Esophagus muscularis mucosa (tissue), 2 donors: ENCODE results near the gene CDH4.

Experiments used
- EP300 ChIP-seq: sonication (generic); formaldehyde crosslinking; IDR thresholded peaks from one replicate; pipeline ENCODE4 v1.6.1; 2017; ENCODE audit warnings: antibody characterized with exemption
- POLR2A ChIP-seq: fragments of 450-650 bp; IDR thresholded peaks from one replicate; pipeline ENCODE4 v1.6.1; 2017; ENCODE audit warnings: antibody characterized with exemption, moderate library complexity, mild to moderate bottlenecking, low read depth

GRCh38 chr20:61986762-61987321, 734.8 kb downstream of the CDH4 start:
- TF ChIP-seq POLR2A (no peak), EP300 (no peak)
